Activated CD8-positive, alpha-beta T cell treated with anti-CD3 and anti-CD28 coated beads for 36 hours (primary cell): Measurements from ENCODE around the gene NEK6. TPM values are rescaled to one million over a fixed set of nuclear protein-coding genes. Genes with fewer than 3 reads are reported as not detected.

ENCODE experiments used
- ATAC-seq: fragments of 200-7000 bp; cut with Tn5 transposase; one replicate; pipeline ENCODE4 v1.10.0; 2021; ENCODE audit warnings: mild to moderate bottlenecking, moderate library complexity
- CTCF ChIA-PET: fragments of 350-600 bp; sonication (Branson Sonifier 250); formaldehyde crosslinking; loops from one replicate; lab custom pipeline; 2021; ENCODE audit warnings: antibody characterized with exemption; lab: Charles Lee
- POLR2A ChIA-PET: fragments of 350-600 bp; sonication (Branson Sonifier 250); formaldehyde crosslinking; loops from one replicate; lab custom pipeline; 2021; ENCODE audit warnings: antibody characterized with exemption; lab: Charles Lee
- DNase-seq: peaks from one replicate; pipeline ENCODE4 v3.0.0-alpha.2; 2020
- H3K27ac Mint-ChIP-seq: one replicate; pipeline ENCODE4 v1.8.0; 2021; ENCODE audit warnings: mild to moderate bottlenecking, mixed read lengths
- H3K27me3 Mint-ChIP-seq: one replicate; pipeline ENCODE4 v1.8.0; 2021; ENCODE audit warnings: mixed read lengths
- H3K36me3 Mint-ChIP-seq: one replicate; pipeline ENCODE4 v1.8.0; 2021; ENCODE audit warnings: low read depth, mixed read lengths
- H3K4me1 Mint-ChIP-seq: one replicate; pipeline ENCODE4 v1.8.0; 2021; ENCODE audit warnings: low read depth, mixed read lengths
- H3K4me3 Mint-ChIP-seq: one replicate; pipeline ENCODE4 v1.8.0; 2021; ENCODE audit warnings: mild to moderate bottlenecking, moderate library complexity, mixed read lengths
- H3K9me3 Mint-ChIP-seq: one replicate; pipeline ENCODE4 v1.8.0; 2021; ENCODE audit warnings: mixed read lengths
- CTCF ChIP-seq: fragments of 200-600 bp; IDR thresholded peaks from one replicate; pipeline ENCODE4 v1.8.0; 2022; ENCODE audit warnings: antibody characterized with exemption, mild to moderate bottlenecking
- intact Hi-C: fragments of 100-400 bp; cut with micrococcal nuclease; formaldehyde crosslinking; loops from one replicate; pipeline ENCODE4 v1.10.0; 2022
- total RNA-seq, 2 experiments: library from RNA; stranded (reverse); gene quantifications; one replicate each; pipeline ENCODE4 v1.2.3, GENCODE V29; 2021

Gene NEK6
- total RNA-seq, 2 experiments from 2014 or later, result 20.2 to 21.8 TPM

GRCh38 chr9:124350494-124351263, 92.9 kb downstream of the NEK6 start:
- DNase-seq, result no peak
- Mint-ChIP-seq H3K9me3 (no peaks in the 10 kb centered on the region), H3K36me3 (peaks cover 19% of the 10 kb centered on the region), H3K4me3 (no peak overlapping the region), H3K27me3 (no peaks in the 10 kb centered on the region), H3K27ac (no peak overlapping the region), H3K4me1 (no peaks in the 10 kb centered on the region)
- CTCF ChIA-PET, result no interaction called here
- POLR2A ChIA-PET, result interaction anchor here (0.6 to 0.8 kb wide), 2 partner anchors 165 to 232 kb away, joined by 3 read pairs; no protein-coding TSS in a partner anchor
- intact Hi-C loops, result no loop called here
- no peak for TF ChIP-seq CTCF
- ATAC-seq, result no peak

GRCh38 chr9:124351672-124352468, 94.1 kb downstream of the NEK6 start:
- peaks cover under 1% of the 10 kb centered on the region for H3K4me1 Mint-ChIP-seq
- no peaks in the 10 kb centered on the region for H3K9me3 Mint-ChIP-seq
- ChIA-PET POLR2A (interaction anchor here (1.7 kb wide), 1 partner anchor 11 kb away, joined by 3 read pairs; no protein-coding TSS in a partner anchor), CTCF (no interaction called here)
- DNase-seq (no peak), ATAC-seq (no peak)
- TF ChIP-seq CTCF, result no peak
- H3K27ac Mint-ChIP-seq, result no peak overlapping the region
- peaks cover 24% of the 10 kb centered on the region for H3K36me3 Mint-ChIP-seq
- no peaks in the 10 kb centered on the region for H3K27me3 Mint-ChIP-seq
- no peak overlapping the region for H3K4me3 Mint-ChIP-seq
- intact Hi-C loops, result no loop called here

GRCh38 chr9:124352616-124353015, 94.9 kb downstream of the NEK6 start:
- no peak for DNase-seq
- Mint-ChIP-seq H3K36me3 (peaks cover 25% of the 10 kb centered on the region), H3K9me3 (no peaks in the 10 kb centered on the region), H3K27ac (no peak overlapping the region), H3K4me3 (no peak overlapping the region), H3K27me3 (no peaks in the 10 kb centered on the region), H3K4me1 (peaks cover 8% of the 10 kb centered on the region)
- no peak for TF ChIP-seq CTCF
- ChIA-PET CTCF (interaction anchor here (0.6 kb wide), 1 partner anchor 557 kb away, joined by 3 read pairs; no protein-coding TSS in a partner anchor), POLR2A (interaction anchor here (1.7 kb wide), 1 partner anchor 10 kb away, joined by 3 read pairs; no protein-coding TSS in a partner anchor)
- intact Hi-C loops, result no loop called here
- ATAC-seq, result no peak

GRCh38 chr9:124353166-124353768, 95.5 kb downstream of the NEK6 start:
- intact Hi-C loops, result no loop called here
- Mint-ChIP-seq H3K9me3 (no peaks in the 10 kb centered on the region), H3K27me3 (no peaks in the 10 kb centered on the region), H3K36me3 (peaks cover 25% of the 10 kb centered on the region), H3K4me3 (no peak overlapping the region), H3K27ac (no peak overlapping the region), H3K4me1 (peaks cover 10% of the 10 kb centered on the region)
- CTCF ChIA-PET, result interaction anchor here (0.6 kb wide), 1 partner anchor 556 kb away, joined by 3 read pairs; no protein-coding TSS in a partner anchor
- DNase-seq (no peak), ATAC-seq (no peak)
- POLR2A ChIA-PET, result no interaction called here
- TF ChIP-seq CTCF, result no peak
